ENCODE results near the gene ADIPOR1.
"Not testable (repeated sequence)": the region's sequence is repeated elsewhere in the genome, so short reads cannot be mapped to it uniquely, and the experiment has no call there.

ADIPOR1 gene

DNA sequence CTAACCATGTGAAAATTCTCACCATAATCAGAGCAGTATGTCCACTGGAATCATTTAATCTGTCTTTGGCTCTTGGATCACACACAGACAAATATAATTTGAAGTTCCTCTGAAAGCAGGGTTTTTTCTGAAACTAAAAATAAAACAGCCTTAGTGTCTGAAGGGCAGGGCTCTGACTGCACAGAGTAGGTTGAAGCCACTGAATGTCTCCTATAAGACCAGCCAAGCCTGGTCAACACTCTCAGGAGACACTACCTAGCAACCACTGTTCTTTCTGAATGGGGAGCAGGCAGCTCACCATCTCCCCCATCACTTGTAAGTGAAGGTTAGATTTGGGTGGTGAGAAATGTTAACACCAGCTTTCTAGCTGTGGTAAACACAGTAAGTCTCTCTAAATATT, 33.0 kb upstream of the ADIPOR1 start:
- H3K27ac ChIP-seq (ENCODE audit: insufficient read depth, low read length, poor library complexity, severe bottlenecking) = no peak overlapping the region
- H3K4me3 ChIP-seq (ENCODE audit: insufficient read depth, low read depth, low read length, poor library complexity, severe bottlenecking) = no peak overlapping the region
- no peak for DNase-seq
- no peaks in the 10 kb centered on the region for H3K27me3 ChIP-seq (replicated peaks; ENCODE audit: control insufficient read depth, insufficient read depth, low read length, poor library complexity, severe bottlenecking)
- no peaks in the 10 kb centered on the region for H3K4me1 ChIP-seq (ENCODE audit: control insufficient read depth, insufficient read depth, low read length, poor library complexity, severe bottlenecking)
- no peaks in the 10 kb centered on the region for H3K9me3 ChIP-seq (ENCODE audit: control insufficient read depth, low read length)
- H3K36me3 ChIP-seq (ENCODE audit: control insufficient read depth, insufficient read depth, low read length) = no peaks in the 10 kb centered on the region

DNA sequence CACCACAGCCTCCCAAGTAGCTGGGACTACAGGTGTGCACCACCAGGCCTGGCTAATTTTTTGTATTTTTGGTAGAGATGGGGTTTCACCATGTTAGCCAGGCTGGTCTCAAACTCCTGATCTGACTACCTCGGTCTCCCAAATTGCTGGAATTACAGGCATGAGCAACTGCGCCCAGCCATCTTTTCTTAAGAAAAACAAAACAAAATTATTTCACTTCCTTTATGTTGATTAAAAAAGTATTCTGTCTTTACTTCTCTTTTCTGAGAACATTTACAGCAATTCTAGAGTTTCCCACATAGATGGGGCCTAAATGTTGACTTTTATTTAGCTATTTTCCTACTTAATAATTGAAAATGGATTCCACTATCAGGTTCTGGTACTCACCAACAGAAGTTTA, 31.8 kb upstream of the ADIPOR1 start:
- Histone ChIP-seq H3K36me3 (ENCODE audit: control insufficient read depth, insufficient read depth, low read length) (no peaks in the 10 kb centered on the region), H3K27me3 (replicated peaks; ENCODE audit: control insufficient read depth, insufficient read depth, low read length, poor library complexity, severe bottlenecking) (no peaks in the 10 kb centered on the region), H3K9me3 (ENCODE audit: control insufficient read depth, low read length) (no peaks in the 10 kb centered on the region), H3K27ac (ENCODE audit: insufficient read depth, low read length, poor library complexity, severe bottlenecking) (no peak overlapping the region), H3K4me1 (ENCODE audit: control insufficient read depth, insufficient read depth, low read length, poor library complexity, severe bottlenecking) (no peaks in the 10 kb centered on the region), H3K4me3 (ENCODE audit: insufficient read depth, low read depth, low read length, poor library complexity, severe bottlenecking) (no peak overlapping the region)
- DNase-seq = no peak

DNA sequence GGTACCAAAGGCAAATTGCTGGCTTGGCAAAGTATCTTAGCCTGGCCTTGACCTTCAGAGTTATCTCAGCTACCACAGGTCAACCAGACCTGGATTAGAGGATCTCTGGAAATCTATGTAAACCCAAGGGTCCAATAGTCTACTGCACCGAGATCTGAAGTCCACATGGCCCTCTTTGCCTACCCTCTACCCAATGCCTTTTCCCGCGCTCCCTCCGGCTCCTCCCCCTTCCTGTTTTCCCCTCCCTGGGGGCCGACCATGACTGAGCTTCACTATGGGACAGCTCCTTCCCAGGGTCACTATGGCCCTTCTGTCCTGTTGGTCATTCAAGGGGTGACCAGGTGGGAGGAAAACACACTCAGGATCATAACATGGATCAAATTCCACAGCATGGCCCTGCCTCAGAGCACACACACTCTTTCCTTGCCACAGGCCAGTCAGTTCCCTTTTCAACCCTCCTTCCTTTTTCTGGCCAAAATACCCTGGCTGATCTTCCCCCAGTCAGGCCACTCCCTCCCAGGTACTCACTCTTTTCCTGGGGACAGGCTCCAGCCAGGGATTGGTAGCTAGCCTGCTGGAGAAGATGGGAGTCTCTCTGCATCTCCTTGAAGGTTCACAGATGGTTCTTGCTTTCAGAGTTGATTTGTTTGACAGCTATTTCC, 29.9 kb upstream of the ADIPOR1 start:
- Histone ChIP-seq H3K4me1 (ENCODE audit: control insufficient read depth, insufficient read depth, low read length, poor library complexity, severe bottlenecking) (no peaks in the 10 kb centered on the region), H3K9me3 (ENCODE audit: control insufficient read depth, low read length) (no peaks in the 10 kb centered on the region), H3K4me3 (ENCODE audit: insufficient read depth, low read depth, low read length, poor library complexity, severe bottlenecking) (no peak overlapping the region), H3K36me3 (ENCODE audit: control insufficient read depth, insufficient read depth, low read length) (no peaks in the 10 kb centered on the region), H3K27ac (ENCODE audit: insufficient read depth, low read length, poor library complexity, severe bottlenecking) (no peak overlapping the region), H3K27me3 (replicated peaks; ENCODE audit: control insufficient read depth, insufficient read depth, low read length, poor library complexity, severe bottlenecking) (no peaks in the 10 kb centered on the region)
- DNase-seq = no peak

DNA sequence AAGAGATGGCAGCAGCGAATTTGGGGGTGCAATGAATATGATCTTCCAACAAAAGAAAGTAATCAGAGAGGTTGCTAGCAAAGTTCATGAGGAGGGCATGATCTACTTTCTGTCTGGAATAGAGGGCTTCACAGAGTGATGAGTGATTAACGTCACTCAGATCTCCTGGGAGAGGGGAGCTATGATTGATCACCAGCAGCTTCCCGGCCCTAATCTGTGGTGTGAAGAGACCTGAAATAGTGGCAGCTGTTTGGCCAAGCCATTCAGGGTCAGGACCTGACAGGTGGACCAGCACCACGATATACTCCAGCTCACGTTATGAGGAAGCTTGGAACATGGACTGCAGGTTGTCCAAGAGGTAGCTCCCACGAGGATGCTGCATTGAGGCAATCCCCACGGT, 29.1 kb upstream of the ADIPOR1 start:
- H3K36me3 ChIP-seq (ENCODE audit: control insufficient read depth, insufficient read depth, low read length) = no peaks in the 10 kb centered on the region
- H3K27me3 ChIP-seq (replicated peaks; ENCODE audit: control insufficient read depth, insufficient read depth, low read length, poor library complexity, severe bottlenecking) = no peaks in the 10 kb centered on the region
- no peak overlapping the region for H3K4me3 ChIP-seq (ENCODE audit: insufficient read depth, low read depth, low read length, poor library complexity, severe bottlenecking)
- no peak for DNase-seq
- H3K9me3 ChIP-seq (ENCODE audit: control insufficient read depth, low read length) = no peaks in the 10 kb centered on the region
- no peaks in the 10 kb centered on the region for H3K4me1 ChIP-seq (ENCODE audit: control insufficient read depth, insufficient read depth, low read length, poor library complexity, severe bottlenecking)
- H3K27ac ChIP-seq (ENCODE audit: insufficient read depth, low read length, poor library complexity, severe bottlenecking) = no peak overlapping the region

DNA sequence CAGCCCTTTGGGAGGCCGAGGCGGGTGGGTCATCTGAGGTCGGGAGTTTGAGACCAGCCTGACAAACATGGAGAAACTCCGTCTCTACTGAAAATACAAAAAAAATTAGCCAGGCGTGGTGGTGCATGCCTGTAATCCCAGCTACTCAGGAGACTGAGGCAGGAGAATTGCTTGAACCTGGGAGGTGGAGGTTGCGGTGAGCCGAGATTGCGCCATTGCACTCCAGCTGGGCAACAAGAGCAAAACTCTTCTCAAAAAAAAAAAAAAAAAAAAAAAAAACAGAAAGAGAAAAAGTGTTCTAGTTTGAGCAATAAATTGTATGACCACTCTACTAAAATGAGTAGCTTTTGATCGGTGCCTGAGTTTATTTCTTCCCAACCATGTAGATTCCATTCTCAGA, 28.0 kb upstream of the ADIPOR1 start:
- not testable (repeated sequence) for H3K27ac ChIP-seq (ENCODE audit: insufficient read depth, low read length, poor library complexity, severe bottlenecking); H3K4me1 ChIP-seq (ENCODE audit: control insufficient read depth, insufficient read depth, low read length, poor library complexity, severe bottlenecking); H3K27me3 ChIP-seq (replicated peaks; ENCODE audit: control insufficient read depth, insufficient read depth, low read length, poor library complexity, severe bottlenecking); H3K9me3 ChIP-seq (ENCODE audit: control insufficient read depth, low read length); H3K4me3 ChIP-seq (ENCODE audit: insufficient read depth, low read depth, low read length, poor library complexity, severe bottlenecking); H3K36me3 ChIP-seq (ENCODE audit: control insufficient read depth, insufficient read depth, low read length); DNase-seq

DNA sequence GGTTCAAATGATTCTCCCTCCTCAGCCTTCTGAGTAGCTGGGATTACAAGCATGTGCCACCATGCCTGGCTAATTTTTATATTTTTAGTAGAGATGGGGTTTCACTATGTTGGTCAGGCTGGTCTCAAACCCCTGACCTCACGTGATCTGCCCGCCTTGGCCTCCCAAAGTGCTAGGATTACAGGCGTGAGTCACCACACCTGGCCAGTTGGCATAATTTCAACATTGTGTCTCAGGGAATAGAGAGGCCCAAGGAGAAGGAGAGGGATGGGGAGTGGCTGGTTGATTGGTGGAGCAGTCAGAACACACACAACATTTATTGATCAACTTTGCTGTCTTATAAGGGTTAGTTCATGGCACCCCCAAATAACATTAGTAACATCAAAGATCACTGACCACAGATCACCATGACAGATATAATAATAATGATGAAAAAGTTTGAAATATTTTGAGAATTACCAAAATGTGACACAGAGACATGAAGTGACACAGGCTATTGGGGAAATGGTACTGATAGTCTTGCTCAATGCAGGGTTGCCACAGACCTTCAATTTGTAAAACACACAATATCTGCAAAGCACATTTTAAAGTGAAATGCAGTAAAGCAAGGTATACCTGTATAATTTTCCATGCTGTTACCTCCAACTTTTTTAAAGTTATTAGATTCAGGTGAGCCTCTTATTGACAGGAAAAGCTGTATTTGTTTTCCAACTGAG, 24.8 kb upstream of the ADIPOR1 start:
- Histone ChIP-seq H3K4me3 (ENCODE audit: insufficient read depth, low read depth, low read length, poor library complexity, severe bottlenecking) (no peak overlapping the region), H3K9me3 (ENCODE audit: control insufficient read depth, low read length) (no peaks in the 10 kb centered on the region), H3K27ac (ENCODE audit: insufficient read depth, low read length, poor library complexity, severe bottlenecking) (no peak overlapping the region), H3K36me3 (ENCODE audit: control insufficient read depth, insufficient read depth, low read length) (no peaks in the 10 kb centered on the region), H3K27me3 (replicated peaks; ENCODE audit: control insufficient read depth, insufficient read depth, low read length, poor library complexity, severe bottlenecking) (peaks cover 3% of the 10 kb centered on the region), H3K4me1 (ENCODE audit: control insufficient read depth, insufficient read depth, low read length, poor library complexity, severe bottlenecking) (no peaks in the 10 kb centered on the region)
- no peak for DNase-seq

DNA sequence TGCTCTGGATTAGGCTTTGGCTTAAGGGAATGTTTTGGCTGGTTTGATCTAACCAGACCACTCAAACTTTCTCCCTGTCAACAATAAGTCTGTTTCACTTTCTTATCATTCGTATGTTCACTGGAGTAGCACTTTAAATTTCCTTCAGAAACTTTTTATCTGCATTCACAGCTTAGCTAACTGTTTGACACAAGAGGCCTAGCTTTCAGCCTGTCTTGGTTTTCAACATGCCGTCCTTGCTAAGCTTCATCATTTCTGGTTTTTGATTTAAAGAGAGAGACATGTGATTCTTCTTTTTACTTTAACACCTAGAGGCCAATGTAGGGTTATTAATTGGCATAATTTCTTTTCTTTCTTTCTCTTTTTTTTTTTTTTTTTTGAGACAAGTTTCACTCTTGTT, 23.8 kb upstream of the ADIPOR1 start:
- Histone ChIP-seq H3K9me3 (ENCODE audit: control insufficient read depth, low read length) (no peaks in the 10 kb centered on the region), H3K27me3 (replicated peaks; ENCODE audit: control insufficient read depth, insufficient read depth, low read length, poor library complexity, severe bottlenecking) (peaks cover 3% of the 10 kb centered on the region), H3K27ac (ENCODE audit: insufficient read depth, low read length, poor library complexity, severe bottlenecking) (no peak overlapping the region), H3K4me1 (ENCODE audit: control insufficient read depth, insufficient read depth, low read length, poor library complexity, severe bottlenecking) (no peaks in the 10 kb centered on the region), H3K4me3 (ENCODE audit: insufficient read depth, low read depth, low read length, poor library complexity, severe bottlenecking) (no peak overlapping the region), H3K36me3 (ENCODE audit: control insufficient read depth, insufficient read depth, low read length) (no peaks in the 10 kb centered on the region)
- no peak for DNase-seq

DNA sequence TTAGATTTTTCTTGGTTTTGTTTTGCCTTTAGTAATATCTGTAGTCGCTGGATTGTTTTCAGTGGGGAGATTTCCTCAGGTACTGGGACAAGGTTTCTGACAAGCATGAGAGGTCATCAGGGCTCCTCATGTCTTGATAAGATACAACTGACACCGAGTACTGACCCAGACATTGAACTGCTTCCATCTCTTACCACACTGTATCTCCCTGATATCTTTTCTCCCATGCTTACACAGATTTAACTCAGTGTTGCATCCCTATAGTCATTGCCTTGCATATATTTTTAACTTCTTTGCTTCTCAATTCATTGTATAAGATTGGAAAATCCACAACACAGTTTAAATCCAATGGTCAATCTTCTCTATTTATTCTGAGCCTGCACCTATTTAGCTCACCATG, 21.3 kb upstream of the ADIPOR1 start:
- Histone ChIP-seq H3K4me1 (ENCODE audit: control insufficient read depth, insufficient read depth, low read length, poor library complexity, severe bottlenecking) (no peaks in the 10 kb centered on the region), H3K27ac (ENCODE audit: insufficient read depth, low read length, poor library complexity, severe bottlenecking) (no peak overlapping the region), H3K27me3 (replicated peaks; ENCODE audit: control insufficient read depth, insufficient read depth, low read length, poor library complexity, severe bottlenecking) (peaks cover 3% of the 10 kb centered on the region), H3K9me3 (ENCODE audit: control insufficient read depth, low read length) (no peaks in the 10 kb centered on the region), H3K36me3 (ENCODE audit: control insufficient read depth, insufficient read depth, low read length) (no peaks in the 10 kb centered on the region), H3K4me3 (ENCODE audit: insufficient read depth, low read depth, low read length, poor library complexity, severe bottlenecking) (no peak overlapping the region)
- no peak for DNase-seq

DNA sequence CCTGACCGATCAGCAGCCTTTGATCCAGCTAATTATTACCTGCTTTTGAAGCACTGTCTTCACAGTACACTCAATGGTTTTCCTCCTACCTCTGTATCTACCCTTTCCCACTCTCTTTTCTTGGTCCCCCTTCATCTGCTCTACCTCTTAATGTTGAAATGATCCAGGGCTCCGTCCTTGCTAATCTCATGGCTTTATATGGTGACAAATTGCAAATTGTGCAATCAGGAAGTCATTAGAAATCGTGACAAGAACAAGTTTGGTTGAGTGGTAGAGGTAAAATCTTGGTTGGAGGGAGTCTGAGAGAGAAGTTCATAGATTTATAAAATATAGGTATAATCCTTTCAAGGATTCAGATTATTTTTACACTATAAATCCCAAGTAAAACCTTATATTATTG, 18.5 kb upstream of the ADIPOR1 start:
- Histone ChIP-seq H3K4me1 (ENCODE audit: control insufficient read depth, insufficient read depth, low read length, poor library complexity, severe bottlenecking) (no peaks in the 10 kb centered on the region), H3K36me3 (ENCODE audit: control insufficient read depth, insufficient read depth, low read length) (no peaks in the 10 kb centered on the region), H3K27me3 (replicated peaks; ENCODE audit: control insufficient read depth, insufficient read depth, low read length, poor library complexity, severe bottlenecking) (peaks cover 3% of the 10 kb centered on the region), H3K4me3 (ENCODE audit: insufficient read depth, low read depth, low read length, poor library complexity, severe bottlenecking) (no peak overlapping the region), H3K9me3 (ENCODE audit: control insufficient read depth, low read length) (no peaks in the 10 kb centered on the region), H3K27ac (ENCODE audit: insufficient read depth, low read length, poor library complexity, severe bottlenecking) (no peak overlapping the region)
- no peak for DNase-seq

DNA sequence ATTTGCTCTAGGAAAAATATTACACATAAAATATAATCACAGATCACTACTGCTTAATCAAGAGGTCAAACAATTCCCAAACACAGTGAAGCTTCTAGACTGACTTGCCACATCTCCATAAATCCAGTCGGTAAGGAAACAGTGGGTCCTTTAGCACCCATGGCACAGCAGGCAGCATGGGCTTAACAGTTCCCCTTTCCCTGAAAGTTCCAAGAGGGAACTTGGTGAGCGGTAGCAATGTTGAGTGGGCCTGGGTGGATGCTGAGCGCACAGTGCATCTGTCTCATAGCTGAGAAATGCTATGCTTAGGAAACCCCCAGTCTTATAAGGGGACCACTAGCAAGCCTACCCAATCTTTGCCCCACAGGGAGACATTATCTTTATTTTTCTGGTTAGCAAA, 16.7 kb upstream of the ADIPOR1 start:
- Histone ChIP-seq H3K4me1 (ENCODE audit: control insufficient read depth, insufficient read depth, low read length, poor library complexity, severe bottlenecking) (no peaks in the 10 kb centered on the region), H3K27me3 (replicated peaks; ENCODE audit: control insufficient read depth, insufficient read depth, low read length, poor library complexity, severe bottlenecking) (peaks cover 3% of the 10 kb centered on the region), H3K27ac (ENCODE audit: insufficient read depth, low read length, poor library complexity, severe bottlenecking) (no peak overlapping the region), H3K4me3 (ENCODE audit: insufficient read depth, low read depth, low read length, poor library complexity, severe bottlenecking) (no peak overlapping the region), H3K9me3 (ENCODE audit: control insufficient read depth, low read length) (no peaks in the 10 kb centered on the region), H3K36me3 (ENCODE audit: control insufficient read depth, insufficient read depth, low read length) (no peaks in the 10 kb centered on the region)
- DNase-seq = no peak
